OCI-LY1 (cell line): ENCODE results near the gene POU3F2.

Experiments
- H2AFZ ChIP-seq: fragments of 200-600 bp; sonication (generic), shearing (Covaris generic); 2 replicates; pipeline ENCODE4 v1.6.0; 2014; ENCODE audit warnings: antibody characterized with exemption, mild to moderate bottlenecking, low read length
- H3F3A ChIP-seq: fragments of 200-600 bp; sonication (generic), shearing (Covaris generic); 2 replicates; pipeline ENCODE4 v1.6.0; 2014; ENCODE audit warnings: mild to moderate bottlenecking, antibody characterized with exemption, low read length, moderate library complexity; ENCODE audit not compliant: insufficient read depth
- H3K27ac ChIP-seq: fragments of 200-600 bp; sonication (generic); 2 replicates; pipeline ENCODE4 v1.5.1; 2014; ENCODE audit warnings: low read length, mixed run types, mild to moderate bottlenecking, low read depth; ENCODE audit not compliant: poor library complexity, severe bottlenecking
- H3K27me3 ChIP-seq: fragments of 200-600 bp; sonication (generic); 2 replicates; pipeline ENCODE4 v1.6.0; 2014; ENCODE audit warnings: antibody characterized with exemption, mild to moderate bottlenecking, low read length, moderate library complexity; ENCODE audit not compliant: insufficient read depth
- H3K36me3 ChIP-seq: fragments of 200-600 bp; sonication (generic); 2 replicates; pipeline ENCODE4 v1.6.1; 2014; ENCODE audit warnings: mild to moderate bottlenecking, antibody characterized with exemption, low read length, moderate library complexity, mixed read lengths; ENCODE audit not compliant: insufficient read depth
- H3K4me1 ChIP-seq: fragments of 200-600 bp; sonication (generic); 2 replicates; pipeline ENCODE4 v1.5.1; 2014; ENCODE audit warnings: mild to moderate bottlenecking, low read length, moderate library complexity; ENCODE audit not compliant: insufficient read depth, severe bottlenecking
- H3K4me2 ChIP-seq: fragments of 200-600 bp; sonication (generic), shearing (Covaris generic); 2 replicates; pipeline ENCODE4 v1.6.1; 2014; ENCODE audit warnings: low read length
- H3K4me3 ChIP-seq: fragments of 200-600 bp; sonication (generic); 2 replicates; pipeline ENCODE4 v1.5.1; 2014; ENCODE audit warnings: low read length, low read depth, mild to moderate bottlenecking, mixed read lengths; ENCODE audit not compliant: poor library complexity, severe bottlenecking
- H3K79me2 ChIP-seq: fragments of 200-600 bp; shearing (Covaris generic); 2 replicates; pipeline ENCODE4 v1.6.1; 2016; ENCODE audit warnings: mixed run types, low read length, mixed read lengths; ENCODE audit not compliant: insufficient read depth
- H3K9ac ChIP-seq: fragments of 200-600 bp; sonication (generic), shearing (Covaris generic); 2 replicates; pipeline ENCODE4 v1.6.1; 2014; ENCODE audit warnings: mild to moderate bottlenecking, low read length, mixed read lengths
- H3K9me2 ChIP-seq: fragments of 200-600 bp; sonication (generic), shearing (Covaris generic); 2 replicates; pipeline ENCODE4 v1.6.1; 2014; ENCODE audit warnings: low read depth, mild to moderate bottlenecking, low read length, mixed read lengths
- H3K9me3 ChIP-seq: fragments of 200-600 bp; shearing (Covaris generic); 2 replicates; pipeline ENCODE4 v1.6.1; 2014; ENCODE audit warnings: low read length, mixed read lengths
- H4K20me1 ChIP-seq: fragments of 200-600 bp; sonication (generic), shearing (Covaris generic); 2 replicates; pipeline ENCODE4 v1.6.0; 2016; ENCODE audit warnings: mild to moderate bottlenecking, low read length; ENCODE audit not compliant: insufficient read depth
- CTCF ChIP-seq: fragments of 200-600 bp; sonication (generic), shearing (Covaris generic); IDR thresholded peaks from 2 replicates; pipeline ENCODE4 v1.5.1; 2017; ENCODE audit warnings: mild to moderate bottlenecking, antibody characterized with exemption, low read length, moderate library complexity, mixed read lengths
- EZH2 ChIP-seq: fragments of 200-600 bp; sonication (generic), shearing (Covaris generic); IDR thresholded peaks from 2 replicates; pipeline ENCODE4 v1.8.0; 2017; ENCODE audit warnings: borderline replicate concordance, mixed run types, mild to moderate bottlenecking, antibody characterized with exemption, low read length, moderate library complexity, mixed read lengths

The POU3F2 gene

GRCh38 chr6:98843271-98844243 is 9.2 kb downstream of the POU3F2 start:
- no peak overlapping the region for H3K4me2 ChIP-seq
- no peaks in the 10 kb centered on the region for H3F3A ChIP-seq
- H3K27ac ChIP-seq = no peak overlapping the region
- H3K79me2 ChIP-seq = no peaks in the 10 kb centered on the region
- no peaks in the 10 kb centered on the region for H3K36me3 ChIP-seq
- no peaks in the 10 kb centered on the region for H3K9me2 ChIP-seq
- H3K9me3 ChIP-seq = no peaks in the 10 kb centered on the region
- no peaks in the 10 kb centered on the region for H4K20me1 ChIP-seq
- TF ChIP-seq CTCF = no peak
- no peak for TF ChIP-seq EZH2
- H3K4me3 ChIP-seq = no peak overlapping the region
- H3K9ac ChIP-seq = no peak overlapping the region
- H3K4me1 ChIP-seq = no peaks in the 10 kb centered on the region
- H2AFZ ChIP-seq = no peak overlapping the region
- no peaks in the 10 kb centered on the region for H3K27me3 ChIP-seq

- Histone ChIP-seq H3K36me3 (no peaks in the 10 kb centered on the region), H3K4me2 (no peak overlapping the region), H3F3A (no peaks in the 10 kb centered on the region), H3K27me3 (no peaks in the 10 kb centered on the region), H3K4me1 (no peaks in the 10 kb centered on the region), H3K9me3 (no peaks in the 10 kb centered on the region), H2AFZ (no peak overlapping the region), H4K20me1 (no peaks in the 10 kb centered on the region), H3K4me3 (no peak overlapping the region), H3K9me2 (no peaks in the 10 kb centered on the region), H3K9ac (no peak overlapping the region), H3K79me2 (no peaks in the 10 kb centered on the region), H3K27ac (no peak overlapping the region)
- TF ChIP-seq CTCF (no peak), EZH2 (no peak)
Measured at GRCh38 chr6:98844244-98845210, 10.2 kb downstream of the POU3F2 start.

GRCh38 chr6:98845211-98846020 is 11.0 kb downstream of the POU3F2 start:
- Histone ChIP-seq H3K4me3 (no peak overlapping the region), H2AFZ (no peak overlapping the region)

More at GRCh38 chr6:98845211-98846020, 11.0 kb downstream of the POU3F2 start:
- Histone ChIP-seq H4K20me1 (no peaks in the 10 kb centered on the region), H3K27me3 (no peaks in the 10 kb centered on the region), H3K27ac (no peak overlapping the region), H3K79me2 (no peaks in the 10 kb centered on the region), H3K9me3 (no peaks in the 10 kb centered on the region), H3K9ac (no peak overlapping the region), H3K9me2 (no peaks in the 10 kb centered on the region), H3K36me3 (no peaks in the 10 kb centered on the region), H3F3A (no peaks in the 10 kb centered on the region), H3K4me2 (no peak overlapping the region), H3K4me1 (no peaks in the 10 kb centered on the region)
- TF ChIP-seq CTCF (peak; percentile 89), EZH2 (no peak)
